ENCODE data around the gene TTLL3. TPM values are rescaled to one million over a fixed set of nuclear protein-coding genes. Genes with fewer than 3 reads are reported as not detected.

The TTLL3 gene
- total and polyA plus RNA-seq, 2 of the 8 experiments (the other 6 are each of a cell fraction or from before 2014, with no cell fraction given), result 5.9 to 8.9 TPM

DNA sequence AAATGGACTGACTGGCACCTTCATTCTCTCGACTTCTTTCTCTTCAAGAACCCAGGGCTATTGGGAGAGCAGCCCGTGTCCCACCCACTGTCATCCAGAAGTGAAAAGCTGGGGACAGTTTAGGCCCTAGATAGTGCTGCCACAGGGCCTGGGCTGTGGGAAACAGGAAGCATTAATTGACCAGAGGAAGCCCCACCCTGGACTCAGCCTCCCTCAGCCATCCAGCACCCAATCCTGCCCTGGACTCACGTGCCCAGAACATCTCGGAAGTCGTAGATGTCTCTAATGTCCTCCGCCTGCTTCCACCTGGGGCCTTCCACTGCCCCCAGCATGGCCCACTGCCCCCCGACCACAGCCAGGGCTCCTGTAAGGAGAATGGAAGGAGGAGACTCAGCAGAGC is 42.6 kb upstream of the TTLL3 start:
- no peak overlapping the region for H3K18ac ChIP-seq (ENCODE audit: extremely low read depth, low read length)
- DNase-seq (ENCODE audit: low read depth in 1 of 2, low spot score in 2 of 2) (no peak), FAIRE-seq (no peak)
- no peaks in the 10 kb centered on the region for H3K79me2 ChIP-seq (ENCODE audit: control insufficient read depth in 1 of 2, insufficient read depth in 2 of 2, low read length in 2 of 2)
- CTCF ChIA-PET (ENCODE audit: partially characterized antibody), result interaction anchor here (0.6 kb wide), 1 partner anchor 487 kb away, joined by 3 read pairs; no protein-coding TSS in a partner anchor
- POLR2A ChIA-PET (ENCODE audit: partially characterized antibody), result interaction anchor here (1.1 to 5.2 kb wide), 2 partner anchors 11 to 16 kb away, joined by 4 to 43 read pairs; partner anchors contain the start of gene OGG1
- H3K9ac ChIP-seq (replicated peaks in 1 of 4; ENCODE audit: extremely low read depth in 1 of 4, low read depth in 3 of 4, low read length in 3 of 4), result no peak overlapping the region
- H3K4me3 ChIP-seq (ENCODE audit: extremely low read depth in 1 of 4, insufficient read depth in 2 of 4, low read depth in 3 of 4, low read length in 4 of 4), result no peak overlapping the region
- H3K36me3 ChIP-seq (ENCODE audit: control insufficient read depth in 2 of 4, insufficient read depth in 4 of 4, low read length in 3 of 4), result no peaks in the 10 kb centered on the region; a peak in 2 of 8 replicates
- no peak overlapping the region for H3K27ac ChIP-seq (ENCODE audit: low read depth, low read length)
- no peak overlapping the region for H3K56ac ChIP-seq (replicated peaks; ENCODE audit: insufficient read length, low read depth, low read length)
- H4K91ac ChIP-seq (replicated peaks; ENCODE audit: insufficient read length, low read length), result no peak overlapping the region
- H2BK12ac ChIP-seq (ENCODE audit: low read depth, low read length), result no peak overlapping the region
- no peak overlapping the region for H2BK120ac ChIP-seq (replicated peaks; ENCODE audit: low read depth, low read length)
- H2BK15ac ChIP-seq (ENCODE audit: low read length), result no peak overlapping the region
- peaks cover 0 to 7% of the 10 kb centered on the region in 2 experiments for H4K20me1 ChIP-seq (replicated peaks in 1 of 2; ENCODE audit: control insufficient read depth in 1 of 2, insufficient read depth in 2 of 2, low read length in 2 of 2)
- no peak overlapping the region for H3K14ac ChIP-seq (ENCODE audit: insufficient read length)
- 81% methylated on average over 7 of the region's 7 CpGs; no CpG with 5 or more reads in 1 of the 2 experiments for WGBS, 2 experiments (ENCODE audit: extremely low coverage in 1 of 2, insufficient coverage in 1 of 2, insufficient read length in 1 of 2, insufficient replicate concordance in 2 of 2, low coverage in 1 of 2, low lambda C conversion rate in 2 of 2, missing lambda C conversion rate in 1 of 2)
- H3K79me1 ChIP-seq (ENCODE audit: low read depth, low read length), result no peaks in the 10 kb centered on the region
- no peak overlapping the region for H2AFZ ChIP-seq (ENCODE audit: low read length)
- no peak overlapping the region for H2BK5ac ChIP-seq (ENCODE audit: low read depth, low read length)
- H3K4me1 ChIP-seq (replicated peaks in 1 of 4; ENCODE audit: control insufficient read depth in 3 of 4, insufficient read depth in 4 of 4, low read length in 3 of 4), result peaks cover 0 to 10% (median 2%) of the 10 kb centered on the region in 4 experiments; a peak in 1 of 7 replicates
- no peaks in the 10 kb centered on the region for H3K9me3 ChIP-seq (ENCODE audit: insufficient read depth in 2 of 2, low read depth in 1 of 2, low read length in 1 of 2)
- no peak overlapping the region for H4K5ac ChIP-seq (ENCODE audit: insufficient read length, low read depth, low read length)
- no peak overlapping the region for H2AK5ac ChIP-seq (ENCODE audit: low read depth, low read length)
- H3K27me3 ChIP-seq (replicated peaks in 1 of 4; ENCODE audit: control insufficient read depth in 3 of 4, extremely low read depth in 1 of 4, insufficient read depth in 3 of 4, low read length in 3 of 4), result peaks cover 1 to 24% (median 19%) of the 10 kb centered on the region in 4 experiments; a peak in 5 of 7 replicates
- H3K4ac ChIP-seq (replicated peaks; ENCODE audit: insufficient read length, low read depth, low read length), result no peak overlapping the region
- no peak overlapping the region for H3K23ac ChIP-seq (ENCODE audit: insufficient read length)
- H4K8ac ChIP-seq (ENCODE audit: extremely low read depth, insufficient read depth, low read length), result no peak overlapping the region
- H2BK20ac ChIP-seq (ENCODE audit: low read length), result no peak overlapping the region
- H3K23me2 ChIP-seq (ENCODE audit: low read depth, low read length), result peaks cover 7% of the 10 kb centered on the region
- no peak overlapping the region for H3K4me2 ChIP-seq (ENCODE audit: insufficient read depth in 1 of 2, low read depth in 2 of 2, low read length in 2 of 2)

Measured in H1 (cell line).